ENCODE results near the gene PDLIM4.

PDLIM4 gene

GRCh38 chr5:132293992-132294727 lies 36.7 kb downstream of the PDLIM4 start, which contains the start of gene SLC22A4:
TSS of gene SLC22A4 (plus strand) at chr5:132294394. CDS start at chr5:132294617, 223 bp downstream.
- TF ChIP-seq EP300 (IDR thresholded peaks at IDR 0.05; ENCODE audit: borderline replicate concordance) (no peak), ZBTB7A (IDR thresholded peaks at IDR 0.05; ENCODE audit: low read depth) (no peak), TCF12 (IDR thresholded peaks at IDR 0.05; ENCODE audit: low read depth) (peak; percentile 24; the same call in 1 of the 2 replicates), REST (IDR thresholded peaks at IDR 0.05; ENCODE audit: low read depth) (peak; percentile 50), TEAD4 (IDR thresholded peaks at IDR 0.05) (peak; percentile 41)
- TF ChIP-seq, protein P1, sequence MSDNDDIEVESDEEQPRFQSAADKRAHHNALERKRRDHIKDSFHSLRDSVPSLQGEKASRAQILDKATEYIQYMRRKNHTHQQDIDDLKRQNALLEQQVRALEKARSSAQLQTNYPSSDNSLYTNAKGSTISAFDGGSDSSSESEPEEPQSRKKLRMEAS (IDR thresholded peaks at IDR 0.05), result peak; percentile 84
- TF ChIP-seq, protein P2, sequence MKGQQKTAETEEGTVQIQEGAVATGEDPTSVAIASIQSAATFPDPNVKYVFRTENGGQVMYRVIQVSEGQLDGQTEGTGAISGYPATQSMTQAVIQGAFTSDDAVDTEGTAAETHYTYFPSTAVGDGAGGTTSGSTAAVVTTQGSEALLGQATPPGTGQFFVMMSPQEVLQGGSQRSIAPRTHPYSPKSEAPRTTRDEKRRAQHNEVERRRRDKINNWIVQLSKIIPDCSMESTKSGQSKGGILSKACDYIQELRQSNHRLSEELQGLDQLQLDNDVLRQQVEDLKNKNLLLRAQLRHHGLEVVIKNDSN (IDR thresholded peaks at IDR 0.05), result peak; percentile 91

- TF ChIP-seq CEBPB (IDR thresholded peaks at IDR 0.05), result no peak
- TF ChIP-seq, protein P1 (IDR thresholded peaks at IDR 0.05), result peak; percentile 53; the same call in 1 of the 2 replicates
Measured at GRCh38 chr5:132294728-132295504, 37.4 kb downstream of the PDLIM4 start.

- no peak for TF ChIP-seq YY1 (IDR thresholded peaks at IDR 0.05; ENCODE audit: low read depth)
- TF ChIP-seq FOXM1 (IDR thresholded peaks at IDR 0.05; ENCODE audit: borderline replicate concordance, low read depth), result no peak
- TF ChIP-seq, protein P2 (IDR thresholded peaks at IDR 0.05), result no peak
- no peak for TF ChIP-seq ZBTB7A (IDR thresholded peaks at IDR 0.05; ENCODE audit: low read depth)
- no peak for TF ChIP-seq EP300 (IDR thresholded peaks at IDR 0.05; ENCODE audit: borderline replicate concordance)
- TF ChIP-seq, protein P1 (IDR thresholded peaks at IDR 0.05), result no peak
Measured at GRCh38 chr5:132295505-132296411, 38.3 kb downstream of the PDLIM4 start.

GRCh38 chr5:132296412-132297016 lies 39.0 kb downstream of the PDLIM4 start:
- TF ChIP-seq ZBTB7A (IDR thresholded peaks at IDR 0.05; ENCODE audit: low read depth) (no peak), FOXM1 (IDR thresholded peaks at IDR 0.05; ENCODE audit: borderline replicate concordance, low read depth) (no peak), EGR1 (IDR thresholded peaks at IDR 0.05) (no peak), NFIC (IDR thresholded peaks at IDR 0.05) (no peak), EP300 (IDR thresholded peaks at IDR 0.05; ENCODE audit: borderline replicate concordance) (no peak), CREB1 (IDR thresholded peaks at IDR 0.05; ENCODE audit: low read depth) (no peak), RAD21 (IDR thresholded peaks at IDR 0.05; ENCODE audit: low read depth) (no peak), TAF1 (IDR thresholded peaks at IDR 0.05; ENCODE audit: low read depth) (no peak), YY1 (IDR thresholded peaks at IDR 0.05; ENCODE audit: low read depth) (no peak), REST (IDR thresholded peaks at IDR 0.05; ENCODE audit: low read depth) (no peak), TEAD4 (IDR thresholded peaks at IDR 0.05) (no peak), CEBPB (IDR thresholded peaks at IDR 0.05) (no peak), TCF12 (IDR thresholded peaks at IDR 0.05; ENCODE audit: low read depth) (no peak)
- TF ChIP-seq, protein P2 (IDR thresholded peaks at IDR 0.05), result no peak
- TF ChIP-seq, protein P1 (IDR thresholded peaks at IDR 0.05), result no peak
